Measurements from ENCODE around the gene NDUFA3. TPM values are rescaled to one million over a fixed set of nuclear protein-coding genes. Genes with fewer than 3 reads are reported as not detected.
A peak's percentile ranks its signal among the peaks of the same experiment; 100 is the strongest.

The NDUFA3 gene
- total RNA-seq, 1 donor from 2014 or later: 143 TPM

DNA sequence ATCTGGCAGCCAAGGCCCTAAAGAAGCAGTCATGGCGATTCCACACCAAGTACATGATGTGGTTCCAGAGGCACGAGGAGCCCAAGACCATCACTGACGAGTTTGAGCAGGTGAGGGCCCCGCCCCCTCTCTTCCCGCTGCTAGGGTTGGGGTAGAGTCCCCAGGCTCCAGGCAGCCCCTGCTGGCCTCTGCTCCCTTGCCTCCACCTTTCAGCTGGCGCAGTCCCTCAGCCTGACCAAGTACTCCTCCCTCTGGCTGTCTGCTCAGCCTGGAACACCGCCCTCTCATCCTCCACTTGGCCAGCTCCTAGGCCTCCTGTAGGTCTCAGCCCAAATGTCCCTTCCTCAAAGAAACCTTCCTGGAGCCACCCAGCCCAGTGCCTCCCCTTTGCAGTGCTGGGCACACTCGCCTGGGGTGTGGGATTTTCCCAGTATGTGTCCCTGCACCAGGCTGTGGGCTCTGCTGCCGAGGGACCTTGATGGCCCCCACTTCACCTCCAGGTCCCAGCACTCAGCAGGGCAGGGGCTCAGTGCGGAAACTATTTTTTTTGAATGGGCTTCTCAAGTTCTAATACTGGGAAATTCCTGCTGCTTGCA lies 51.2 kb downstream of the NDUFA3 start:
- Mint-ChIP-seq H3K36me3 (ENCODE audit: unreplicated experiment) (peaks cover 4% of the 10 kb centered on the region), H3K9me3 (ENCODE audit: unreplicated experiment) (peaks cover 9% of the 10 kb centered on the region), H3K4me3 (ENCODE audit: unreplicated experiment) (no peak overlapping the region), H3K27me3 (ENCODE audit: unreplicated experiment) (peaks cover 7% of the 10 kb centered on the region), H3K27ac (ENCODE audit: unreplicated experiment) (no peak overlapping the region), H3K4me1 (ENCODE audit: low read depth, unreplicated experiment) (no peaks in the 10 kb centered on the region)
- TF ChIP-seq, protein P1, sequence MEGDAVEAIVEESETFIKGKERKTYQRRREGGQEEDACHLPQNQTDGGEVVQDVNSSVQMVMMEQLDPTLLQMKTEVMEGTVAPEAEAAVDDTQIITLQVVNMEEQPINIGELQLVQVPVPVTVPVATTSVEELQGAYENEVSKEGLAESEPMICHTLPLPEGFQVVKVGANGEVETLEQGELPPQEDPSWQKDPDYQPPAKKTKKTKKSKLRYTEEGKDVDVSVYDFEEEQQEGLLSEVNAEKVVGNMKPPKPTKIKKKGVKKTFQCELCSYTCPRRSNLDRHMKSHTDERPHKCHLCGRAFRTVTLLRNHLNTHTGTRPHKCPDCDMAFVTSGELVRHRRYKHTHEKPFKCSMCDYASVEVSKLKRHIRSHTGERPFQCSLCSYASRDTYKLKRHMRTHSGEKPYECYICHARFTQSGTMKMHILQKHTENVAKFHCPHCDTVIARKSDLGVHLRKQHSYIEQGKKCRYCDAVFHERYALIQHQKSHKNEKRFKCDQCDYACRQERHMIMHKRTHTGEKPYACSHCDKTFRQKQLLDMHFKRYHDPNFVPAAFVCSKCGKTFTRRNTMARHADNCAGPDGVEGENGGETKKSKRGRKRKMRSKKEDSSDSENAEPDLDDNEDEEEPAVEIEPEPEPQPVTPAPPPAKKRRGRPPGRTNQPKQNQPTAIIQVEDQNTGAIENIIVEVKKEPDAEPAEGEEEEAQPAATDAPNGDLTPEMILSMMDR (IDR thresholded peaks at IDR 0.05; ENCODE audit: partially characterized antibody, unreplicated experiment): no peak
- DNase-seq: no peak

DNA sequence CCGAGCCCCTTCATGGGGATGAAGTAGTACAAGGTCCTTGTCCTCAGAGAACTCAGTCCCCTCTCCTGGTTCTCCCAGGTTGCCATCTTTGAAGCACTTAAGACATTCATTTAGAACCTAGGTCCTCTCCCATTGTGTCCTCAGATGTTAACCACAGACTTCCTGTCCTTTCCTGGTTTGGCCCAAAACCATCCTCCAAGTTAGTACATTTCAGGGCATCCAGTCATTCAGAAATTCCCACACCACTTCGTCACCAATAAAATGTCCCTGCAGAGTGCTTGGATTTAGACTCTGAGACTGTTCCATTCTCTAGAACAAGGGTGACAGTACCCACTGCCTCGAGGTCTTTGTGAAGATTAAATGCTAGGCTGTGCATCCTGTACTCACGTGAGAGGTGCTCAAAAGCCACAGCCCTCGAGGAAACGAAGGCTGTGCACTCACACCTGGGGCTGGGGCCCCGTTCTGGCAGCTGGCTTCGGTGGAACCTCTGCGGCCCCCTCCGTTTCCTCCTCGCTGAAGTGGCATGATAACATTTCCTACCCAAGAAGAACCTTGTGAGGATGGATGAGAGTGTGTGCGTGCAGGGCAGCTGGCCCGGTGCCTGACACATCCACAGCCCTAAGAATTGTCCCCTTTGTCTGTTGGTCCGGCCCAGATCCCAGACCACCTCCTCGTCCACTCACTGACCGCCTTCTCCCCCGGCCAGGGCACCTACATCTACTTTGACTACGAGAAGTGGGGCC lies 52.1 kb downstream of the NDUFA3 start:
- DNase-seq: no peak
- H3K27ac Mint-ChIP-seq (ENCODE audit: unreplicated experiment): no peak overlapping the region
- peaks cover 12% of the 10 kb centered on the region for H3K9me3 Mint-ChIP-seq (ENCODE audit: unreplicated experiment)
- TF ChIP-seq, protein P1 (IDR thresholded peaks at IDR 0.05; ENCODE audit: partially characterized antibody, unreplicated experiment): no peak
- peaks cover under 1% of the 10 kb centered on the region for H3K4me1 Mint-ChIP-seq (ENCODE audit: low read depth, unreplicated experiment)
- H3K27me3 Mint-ChIP-seq (ENCODE audit: unreplicated experiment): peaks cover 10% of the 10 kb centered on the region
- H3K36me3 Mint-ChIP-seq (ENCODE audit: unreplicated experiment): peaks cover 4% of the 10 kb centered on the region
- H3K4me3 Mint-ChIP-seq (ENCODE audit: unreplicated experiment): no peak overlapping the region

DNA sequence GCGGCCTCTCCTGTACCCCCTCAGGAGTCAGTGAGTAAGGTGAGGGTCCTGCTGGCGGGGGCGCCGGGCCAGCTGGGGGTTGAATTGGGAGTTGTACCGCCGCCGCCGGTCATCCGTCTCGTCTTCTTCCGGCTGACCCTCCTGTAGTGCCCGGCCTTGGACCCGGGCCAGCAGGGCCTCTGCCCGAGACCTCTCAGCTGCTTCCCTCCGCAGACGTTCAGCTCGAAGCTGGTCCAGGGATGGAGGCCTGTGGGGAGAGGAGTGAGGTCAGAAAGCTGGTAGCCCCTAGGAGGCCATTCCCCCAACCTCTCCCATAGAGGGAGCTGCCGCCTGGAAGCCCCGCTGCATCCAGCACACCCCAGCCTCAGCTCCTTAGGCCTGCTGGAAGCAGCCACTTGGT lies 53.0 kb downstream of the NDUFA3 start:
- Mint-ChIP-seq H3K27ac (ENCODE audit: unreplicated experiment) (no peak overlapping the region), H3K36me3 (ENCODE audit: unreplicated experiment) (peaks cover 4% of the 10 kb centered on the region)

DNA sequence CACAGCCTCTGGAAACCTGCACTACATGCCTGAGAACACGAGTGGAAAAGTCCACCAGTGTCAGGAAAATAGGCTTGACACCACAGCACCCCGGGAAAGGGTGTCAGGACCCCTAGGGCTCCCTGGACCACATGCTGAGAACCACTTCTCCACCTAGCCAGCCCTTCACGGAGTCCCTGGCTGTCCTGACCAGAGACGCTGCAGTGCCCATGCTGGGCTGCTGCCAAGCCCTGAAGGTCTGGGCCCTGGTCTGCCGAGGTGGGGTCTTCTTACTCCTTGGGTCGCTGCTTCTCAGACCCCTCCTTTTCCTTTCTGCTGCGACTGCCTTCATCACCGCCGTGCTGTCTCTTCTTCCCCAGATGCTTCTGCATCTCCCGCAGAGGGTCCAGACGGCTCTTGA lies 53.8 kb downstream of the NDUFA3 start:
- no peak for DNase-seq
- H3K4me1 Mint-ChIP-seq (ENCODE audit: low read depth, unreplicated experiment): peaks cover 9% of the 10 kb centered on the region
- TF ChIP-seq, protein P1 (IDR thresholded peaks at IDR 0.05; ENCODE audit: partially characterized antibody, unreplicated experiment): no peak
- H3K27ac Mint-ChIP-seq (ENCODE audit: unreplicated experiment): no peak overlapping the region
- no peak overlapping the region for H3K4me3 Mint-ChIP-seq (ENCODE audit: unreplicated experiment)
- peaks cover 13% of the 10 kb centered on the region for H3K9me3 Mint-ChIP-seq (ENCODE audit: unreplicated experiment)
- H3K27me3 Mint-ChIP-seq (ENCODE audit: unreplicated experiment): peaks cover 14% of the 10 kb centered on the region
- H3K36me3 Mint-ChIP-seq (ENCODE audit: unreplicated experiment): peaks cover 4% of the 10 kb centered on the region

More for the DNA sequence above, 53.0 kb downstream of the NDUFA3 start:
- Mint-ChIP-seq H3K4me3 (ENCODE audit: unreplicated experiment) (no peak overlapping the region), H3K4me1 (ENCODE audit: low read depth, unreplicated experiment) (peaks cover 6% of the 10 kb centered on the region), H3K9me3 (ENCODE audit: unreplicated experiment) (peaks cover 13% of the 10 kb centered on the region), H3K27me3 (ENCODE audit: unreplicated experiment) (peaks cover 10% of the 10 kb centered on the region)
- TF ChIP-seq, protein P1 (IDR thresholded peaks at IDR 0.05; ENCODE audit: partially characterized antibody, unreplicated experiment): no peak
- DNase-seq: no peak

DNA sequence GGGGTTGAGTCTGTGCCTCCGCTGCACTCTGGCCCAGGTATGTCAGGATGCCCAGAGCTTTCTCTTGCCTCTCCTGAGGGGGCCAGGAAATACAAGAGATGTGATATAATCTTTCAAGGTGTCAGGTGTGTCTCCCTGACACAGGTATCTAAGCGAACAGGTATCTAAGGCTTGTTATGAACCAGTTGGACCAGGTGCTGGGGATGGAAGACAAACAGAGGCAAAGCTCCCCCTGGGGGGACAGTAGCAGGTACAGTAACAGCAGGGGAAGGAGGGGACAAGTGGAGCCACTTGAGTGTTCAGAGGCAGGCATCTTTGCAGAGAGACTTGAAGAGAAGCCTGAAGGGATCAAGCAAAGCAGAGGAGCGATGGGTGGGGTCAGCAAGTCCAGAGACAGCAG lies 54.3 kb downstream of the NDUFA3 start:
- Mint-ChIP-seq H3K4me3 (ENCODE audit: unreplicated experiment) (peak overlapping the region; percentile 30), H3K27ac (ENCODE audit: unreplicated experiment) (no peak overlapping the region), H3K27me3 (ENCODE audit: unreplicated experiment) (peaks cover 17% of the 10 kb centered on the region), H3K36me3 (ENCODE audit: unreplicated experiment) (peaks cover 4% of the 10 kb centered on the region), H3K9me3 (ENCODE audit: unreplicated experiment) (peaks cover 13% of the 10 kb centered on the region), H3K4me1 (ENCODE audit: low read depth, unreplicated experiment) (peaks cover 9% of the 10 kb centered on the region)
- no peak for DNase-seq
- TF ChIP-seq, protein P1 (IDR thresholded peaks at IDR 0.05; ENCODE audit: partially characterized antibody, unreplicated experiment): no peak

Data from glutamatergic neuron (in vitro differentiated cells).